Nasal cavity respiratory epithelium epithelial cell of viscerocranial mucosa (primary cell): ENCODE data around the gene ADGRG6. TPM values are rescaled to one million over a fixed set of nuclear protein-coding genes. Genes with fewer than 3 reads are reported as not detected.

ENCODE experiments used
- total RNA-seq: library from RNA; depleted of rRNA; stranded (reverse); fragments of >200 nt; gene quantifications from 2 replicates; pipeline ENCODE4 v1.2.3, GENCODE V29; 2014

Gene ADGRG6
- 13.0 and 20.5 TPM in 2 replicates for total RNA-seq

DNA sequence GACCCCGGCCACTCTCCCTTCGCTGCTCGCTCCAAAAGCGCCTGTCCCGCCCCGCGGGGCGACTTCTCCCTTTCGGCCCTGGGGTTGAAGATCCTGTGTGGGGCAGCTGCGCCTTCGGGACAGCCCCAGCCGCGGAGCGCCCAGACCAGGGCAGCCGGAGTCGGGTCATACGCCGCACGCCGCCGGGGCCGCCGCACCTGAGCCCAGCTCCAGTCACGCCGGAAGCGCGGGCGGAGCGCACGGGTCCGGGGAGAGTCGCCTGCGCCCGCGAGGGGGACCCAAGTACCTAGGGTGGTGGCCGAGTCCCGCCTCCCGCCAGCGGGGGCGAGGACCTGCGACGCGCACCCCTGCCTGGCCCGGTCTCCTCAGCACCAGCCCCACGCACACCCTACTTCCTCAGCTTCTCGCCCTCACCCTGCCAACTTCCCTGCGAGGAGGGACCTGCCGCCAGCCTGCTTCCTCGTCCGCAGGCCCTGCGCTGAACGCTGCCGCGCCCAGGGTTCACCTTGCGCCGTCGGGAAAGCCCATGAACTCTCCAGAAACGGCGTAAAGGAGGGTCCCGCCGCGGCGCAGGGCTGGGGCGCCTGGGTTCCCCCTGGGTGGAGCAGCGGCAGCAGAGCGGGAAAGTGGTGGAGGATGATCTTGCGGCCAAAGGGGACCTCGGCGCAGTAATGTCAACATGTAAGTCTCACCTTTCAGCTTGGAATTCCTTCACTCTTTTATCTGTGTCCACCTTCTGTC is at the start of gene ADGRG6:
TSS of gene ADGRG6 (plus strand) at position 357 of the 741 bp plus-strand sequence. CDS start at position 680, 323 bp downstream.

Other genes starting within 250 kb of the ADGRG6 start
- not detected in 2 replicates for gene GJE1, start 169.1 kb upstream of the ADGRG6 start, total RNA-seq
- under 0.01 TPM in 1 of 2 replicates, not detected in the other for gene NMBR, start 154.9 kb upstream of the ADGRG6 start, total RNA-seq
- gene VTA1, start 154.7 kb upstream of the ADGRG6 start, total RNA-seq, result 44.8 and 71.2 TPM in 2 replicates